GM19467 (cell line): ENCODE data around the gene GUCY1A2.
"Not testable (repeated sequence)": the region's sequence is repeated elsewhere in the genome, so short reads cannot be mapped to it uniquely, and the experiment has no call there.

Experiments used
- ATAC-seq: cut with Tn5 transposase; IDR thresholded peaks from one replicate; pipeline ENCODE4 v1.9.1; 2021; ENCODE audit warnings: mild to moderate bottlenecking, moderate library complexity; ENCODE audit not compliant: unreplicated experiment

The GUCY1A2 gene

DNA sequence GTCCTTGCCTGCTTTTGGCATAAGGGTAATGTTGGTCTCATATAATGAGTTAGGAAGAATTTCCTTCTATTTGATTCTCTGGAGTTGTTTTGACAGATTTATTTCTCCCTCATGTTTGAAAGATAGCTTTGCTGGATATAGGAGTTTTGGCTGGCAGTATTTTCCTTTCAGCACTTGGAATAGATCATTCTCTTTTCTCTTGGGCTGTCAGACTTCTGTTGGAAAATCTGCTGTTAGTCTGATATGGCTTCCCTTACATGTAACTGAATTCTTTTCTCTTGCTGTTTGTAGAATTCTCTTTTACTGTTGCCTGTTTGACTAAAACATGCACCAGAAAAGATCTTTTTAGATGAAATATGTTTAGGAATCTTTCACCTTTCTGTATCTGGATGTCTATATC is 165.5 kb downstream of the GUCY1A2 start:
- no peak for ATAC-seq

DNA sequence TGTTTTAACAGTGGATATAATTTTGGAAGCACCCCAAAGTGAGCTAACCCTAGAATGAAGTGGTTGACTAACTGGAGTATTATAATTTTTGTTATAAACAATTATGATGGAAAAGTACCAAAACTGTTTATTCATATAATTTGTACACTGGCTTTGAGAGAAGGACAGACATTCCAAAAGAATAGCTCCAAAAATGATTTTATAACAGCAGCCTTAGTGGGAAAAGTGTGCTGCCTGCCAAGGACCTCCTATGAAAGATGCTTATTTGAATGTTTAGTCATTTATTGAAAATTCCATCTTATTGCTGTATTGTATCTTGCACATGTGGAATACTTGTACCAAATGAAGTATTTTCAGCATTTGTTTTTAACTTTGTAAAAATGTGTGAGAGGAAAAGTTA is 169.8 kb downstream of the GUCY1A2 start:
- ATAC-seq: no peak

DNA sequence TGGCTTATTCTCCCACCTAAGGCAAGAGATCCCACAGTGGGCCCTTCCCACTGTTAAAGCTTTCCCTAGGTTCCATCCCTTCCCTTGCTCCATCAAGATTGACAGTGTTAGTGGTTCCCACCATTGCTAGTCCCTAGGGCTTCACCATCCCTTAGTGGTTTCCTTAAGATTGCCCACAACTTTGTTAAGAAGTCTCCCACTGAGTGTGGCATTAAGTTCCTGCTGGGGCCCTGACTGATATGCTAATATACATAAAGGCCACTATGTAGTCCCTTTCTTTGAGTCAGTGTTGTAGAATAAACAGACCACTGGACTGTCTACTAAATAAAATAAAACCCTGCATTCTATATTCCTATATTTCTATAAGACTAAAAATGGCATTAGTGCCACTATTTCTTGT is 176.1 kb downstream of the GUCY1A2 start:
- no peak for ATAC-seq

DNA sequence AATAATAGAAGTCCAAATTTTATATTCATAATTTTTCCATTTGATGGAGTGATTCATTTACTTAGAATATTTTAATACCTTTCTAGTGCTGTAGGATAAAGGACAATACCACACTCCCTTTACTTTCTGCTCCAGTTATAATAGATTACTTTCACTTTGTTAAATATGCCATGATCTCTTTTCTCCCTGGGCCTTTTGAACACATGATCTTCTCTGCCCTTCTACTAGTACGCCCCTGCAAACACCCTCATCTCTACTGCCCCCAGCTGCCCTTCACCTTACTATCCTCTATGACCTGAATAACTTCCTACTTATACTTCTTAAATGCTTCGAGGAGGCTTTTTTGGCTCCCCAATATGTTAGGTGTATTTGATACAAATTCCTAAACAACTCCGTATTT is 177.3 kb downstream of the GUCY1A2 start:
- no peak for ATAC-seq

DNA sequence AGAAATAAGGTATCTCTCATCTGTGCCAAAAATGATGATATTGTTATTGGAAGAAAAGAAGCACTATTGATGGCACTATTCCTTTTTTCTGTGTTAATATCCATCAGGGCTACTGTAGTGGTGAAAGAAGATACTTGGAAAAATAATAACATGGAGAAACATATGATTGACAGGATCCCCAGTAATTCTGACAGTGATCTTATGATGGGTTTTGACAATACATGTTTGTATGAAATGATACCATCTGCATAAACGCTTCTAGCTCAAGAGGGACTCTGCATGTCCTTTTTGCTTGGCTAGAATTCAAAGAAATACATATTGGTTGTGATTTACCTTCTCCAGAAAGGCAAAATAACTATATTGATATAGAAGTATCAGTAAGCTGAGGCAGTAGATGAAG is 178.1 kb downstream of the GUCY1A2 start:
- ATAC-seq: no peak

DNA sequence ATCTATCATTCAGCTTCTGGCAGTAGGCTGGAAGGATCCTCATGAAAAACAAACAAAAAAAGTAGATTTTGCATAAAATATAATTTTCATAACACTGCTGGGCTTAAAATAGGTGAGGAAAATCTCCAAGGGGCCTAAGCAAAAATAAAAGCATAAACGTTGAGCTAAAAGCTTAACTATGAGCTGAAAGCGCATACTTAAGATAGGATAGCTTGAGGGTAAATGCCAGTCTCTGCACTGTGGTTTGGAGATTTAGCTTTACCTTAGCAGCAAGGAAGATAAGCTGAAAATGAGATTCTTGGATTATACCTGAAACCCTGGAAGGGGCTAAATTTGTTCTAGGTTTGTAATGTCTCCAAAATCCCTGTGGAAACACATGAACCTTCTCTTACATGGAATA is 183.7 kb downstream of the GUCY1A2 start:
- ATAC-seq: no peak

DNA sequence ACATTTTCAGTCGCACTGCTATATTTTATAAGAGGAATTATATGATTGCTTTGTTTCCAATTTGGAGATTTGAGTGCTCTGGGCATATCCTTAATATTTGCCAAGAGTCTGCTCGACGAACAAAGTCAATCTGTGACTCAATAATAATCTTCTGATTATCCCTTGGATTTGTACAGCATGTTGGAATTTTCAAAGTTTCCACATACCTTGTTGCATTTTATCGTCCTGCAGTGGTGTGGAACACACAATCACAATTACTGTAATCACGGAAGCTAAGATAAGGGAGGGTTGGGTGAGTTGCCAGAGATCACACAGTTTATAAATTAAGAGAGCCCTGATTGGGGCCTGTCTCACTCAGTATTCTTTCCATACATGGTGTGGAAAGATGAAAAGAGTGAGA is 189.3 kb downstream of the GUCY1A2 start:
- no peak for ATAC-seq

DNA sequence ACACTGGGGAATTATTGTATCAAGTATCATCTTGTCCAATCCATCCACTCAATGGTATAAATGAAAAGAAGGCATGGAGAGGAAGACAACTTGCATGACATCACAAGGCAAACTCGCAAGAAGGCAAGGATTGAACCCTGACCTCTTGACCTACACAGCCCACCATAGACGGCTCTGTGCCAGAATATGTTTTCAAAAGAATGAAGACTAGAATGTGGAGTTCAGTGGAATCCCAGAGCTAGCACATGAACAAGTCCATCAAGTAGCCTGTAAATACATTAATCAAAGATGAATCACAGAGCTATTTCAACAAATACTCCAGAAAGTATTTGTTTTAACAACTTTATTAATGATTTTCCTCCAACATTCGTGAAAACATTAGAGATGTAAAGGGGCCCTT is 189.7 kb downstream of the GUCY1A2 start:
- no peak for ATAC-seq

DNA sequence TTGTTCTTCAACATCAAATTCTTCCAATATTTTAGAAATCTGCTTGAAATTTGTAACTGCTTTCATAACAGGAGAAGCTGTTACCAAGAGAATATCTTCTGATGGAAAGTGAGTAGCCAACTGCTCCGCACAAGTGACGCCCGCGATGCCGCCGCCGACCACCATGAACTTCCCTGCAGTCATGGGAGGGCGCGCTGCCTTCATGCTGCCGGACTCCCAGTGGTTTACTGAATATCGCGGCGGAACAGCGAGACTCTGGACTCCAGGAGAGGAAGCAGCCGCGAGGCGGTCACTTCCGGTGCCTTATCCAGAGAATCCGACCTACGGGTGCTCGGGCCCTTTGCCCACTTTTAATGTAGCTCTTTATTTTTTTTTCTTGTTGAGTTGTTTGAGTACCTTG is 190.6 kb downstream of the GUCY1A2 start:
- no peak for ATAC-seq

DNA sequence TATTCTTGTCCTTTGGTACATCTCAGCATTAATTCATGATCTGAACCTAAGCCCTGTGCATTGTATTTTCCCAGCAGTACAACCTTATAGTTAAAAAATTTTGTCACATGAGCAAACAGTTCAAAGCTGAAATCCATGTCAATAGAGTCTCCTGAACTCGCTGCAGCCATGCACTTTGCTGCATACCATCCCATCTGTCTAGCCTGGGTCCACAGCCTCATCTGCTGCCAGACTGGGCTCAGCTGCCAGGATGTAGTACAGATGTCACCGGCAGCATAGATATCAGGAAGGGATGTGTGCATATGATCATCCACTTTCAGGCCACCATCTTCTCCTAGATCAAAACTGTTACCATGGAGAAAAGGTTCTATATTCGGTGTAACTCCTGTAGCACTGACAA is 191.7 kb downstream of the GUCY1A2 start:
- ATAC-seq: not testable (repeated sequence)

DNA sequence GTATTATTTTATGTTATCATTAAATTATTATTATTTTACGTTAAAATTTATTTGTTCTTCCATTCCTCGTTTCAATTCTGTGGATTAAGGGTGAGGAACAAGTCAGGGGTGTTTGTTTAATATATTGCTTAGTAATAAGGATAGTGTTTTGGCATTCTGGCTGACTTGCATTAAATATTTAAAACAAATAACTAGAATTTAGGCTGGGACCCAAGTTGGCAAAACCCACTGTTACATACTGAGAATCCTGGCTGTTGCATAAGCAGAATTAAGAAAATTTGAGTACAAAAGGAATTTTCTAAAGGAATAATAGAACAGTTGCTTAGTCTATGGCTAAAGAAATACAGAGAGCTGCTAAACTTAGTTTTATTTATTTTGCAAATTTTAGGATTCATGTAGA is 196.4 kb downstream of the GUCY1A2 start:
- ATAC-seq: no peak

DNA sequence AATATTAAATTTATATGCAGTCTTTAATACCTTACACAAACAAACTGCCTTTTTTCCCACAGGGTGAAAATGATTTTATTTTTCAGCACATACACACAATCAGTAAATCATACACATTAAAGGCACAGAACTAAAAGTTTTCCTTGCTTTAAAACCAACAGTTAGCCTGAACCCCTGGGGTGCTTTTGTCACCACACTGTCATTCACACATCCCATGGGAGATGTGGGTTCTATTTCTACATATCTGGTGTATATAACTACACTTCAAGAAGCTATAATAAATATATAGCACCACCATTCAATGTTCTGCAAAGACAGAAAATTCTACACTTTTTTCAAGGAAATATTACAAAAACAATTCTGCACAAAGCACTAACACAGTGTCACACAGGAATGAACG is 197.0 kb downstream of the GUCY1A2 start:
- ATAC-seq: no peak

DNA sequence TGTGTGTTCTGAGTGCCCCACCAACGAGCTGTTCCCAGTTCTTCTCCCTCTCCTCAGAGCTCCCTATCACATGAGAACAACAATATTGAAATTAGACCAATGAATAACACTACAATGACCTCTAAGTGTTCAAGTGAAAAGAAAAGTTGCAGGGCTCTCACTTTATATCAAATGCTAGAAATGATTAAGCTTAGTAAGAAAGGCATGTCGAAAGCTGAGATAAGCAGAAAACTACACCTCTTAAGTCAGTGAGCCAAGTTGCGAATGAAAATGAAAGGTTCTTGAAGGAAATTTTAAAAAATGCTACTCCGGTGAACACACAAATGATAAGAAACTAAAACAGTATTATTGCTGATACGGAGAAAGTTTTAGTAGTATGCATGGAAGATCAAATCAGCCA is 199.8 kb downstream of the GUCY1A2 start:
- ATAC-seq: no peak

DNA sequence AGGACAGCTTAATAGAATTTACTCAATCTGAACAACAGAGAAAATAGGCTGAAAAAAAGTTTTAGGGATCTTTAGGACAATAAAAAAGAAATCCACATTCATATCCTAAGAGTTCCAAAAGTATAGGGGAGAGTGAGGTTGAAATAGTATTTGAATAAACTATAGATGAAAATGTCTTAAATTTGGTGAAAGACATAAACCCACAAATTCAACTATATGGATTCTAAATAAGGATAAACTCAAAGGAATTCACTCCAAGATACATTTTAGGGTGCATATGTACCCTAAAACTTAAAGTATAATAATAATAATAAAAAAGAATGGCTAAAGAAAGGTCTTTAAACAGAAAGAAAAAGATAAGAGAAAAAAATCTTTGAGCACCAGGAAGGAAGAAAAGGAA is 203.1 kb downstream of the GUCY1A2 start:
- no peak for ATAC-seq

DNA sequence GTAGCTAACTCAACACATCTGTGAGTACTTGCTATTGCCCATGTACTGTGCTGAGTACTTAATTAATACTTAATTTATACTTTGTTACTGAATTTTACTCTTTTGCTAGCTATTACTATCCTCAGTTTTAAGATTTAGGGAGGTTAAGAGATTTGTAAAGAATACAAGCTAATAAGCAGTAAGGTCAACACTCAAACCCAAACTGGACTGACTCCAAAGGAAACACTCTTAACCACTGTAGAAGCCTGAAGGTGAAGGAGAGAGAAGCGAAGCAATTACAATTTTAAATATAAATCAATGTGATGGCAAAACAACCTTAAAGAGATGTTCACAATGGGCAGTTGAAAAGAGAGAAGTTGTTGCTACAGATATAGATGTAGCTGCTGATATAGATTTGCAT is 204.5 kb downstream of the GUCY1A2 start:
- no peak for ATAC-seq

DNA sequence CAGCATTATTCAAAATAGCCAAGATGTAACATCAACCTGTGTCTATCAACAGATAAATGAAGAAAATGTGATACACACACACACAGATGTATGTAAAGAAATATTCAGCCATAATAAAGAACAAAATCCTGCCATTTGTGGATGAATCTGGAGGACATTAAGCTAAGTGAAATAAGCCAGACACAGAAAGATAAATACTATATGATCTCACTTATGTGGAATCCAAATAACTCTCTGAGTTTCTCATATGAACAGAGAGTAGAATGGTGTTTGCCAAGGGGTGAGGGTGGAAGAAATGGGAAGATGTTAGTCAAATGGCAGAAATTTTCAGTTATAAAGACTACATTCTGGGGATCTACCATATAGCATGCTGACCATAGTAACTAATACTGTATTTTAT is 224.2 kb downstream of the GUCY1A2 start:
- ATAC-seq: no peak

DNA sequence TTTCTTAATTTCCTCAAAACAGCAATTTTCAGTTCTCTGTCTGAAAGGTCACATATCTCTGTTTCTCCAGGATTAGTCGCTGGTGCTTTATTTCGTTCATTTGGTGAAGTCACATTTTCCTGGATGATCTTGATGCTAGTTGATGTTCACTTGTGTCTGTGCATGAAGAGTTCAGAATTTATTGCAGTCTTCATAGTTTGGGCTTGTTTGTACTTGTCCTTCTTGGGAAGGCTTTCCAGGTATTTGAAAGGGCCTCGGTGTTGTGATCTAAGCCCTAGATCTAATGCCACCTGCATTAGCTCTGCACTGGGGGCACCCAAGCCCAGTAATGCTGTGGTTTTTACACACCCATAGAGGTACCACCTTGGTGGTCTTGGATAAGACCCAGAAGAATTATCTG is 228.9 kb downstream of the GUCY1A2 start:
- ATAC-seq: no peak

DNA sequence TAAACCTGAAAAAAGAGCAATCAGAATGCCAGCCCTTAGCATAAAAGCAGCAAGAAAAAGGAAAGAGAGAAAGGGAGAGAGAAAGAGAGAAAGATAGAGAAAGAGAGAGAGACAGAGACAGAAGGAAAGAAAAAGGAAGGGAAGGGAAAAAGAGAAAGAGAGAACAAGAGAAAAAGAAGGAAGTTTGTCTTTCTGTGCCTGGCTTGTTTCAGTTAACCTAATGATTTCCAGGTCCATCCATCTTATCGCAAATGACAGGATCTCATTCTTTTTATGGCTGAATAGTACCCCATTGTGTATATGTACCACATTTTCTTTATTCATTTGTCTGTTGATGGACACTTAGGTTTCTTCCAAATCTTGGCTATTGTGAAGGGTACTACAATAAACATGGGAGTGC is 230.8 kb downstream of the GUCY1A2 start:
- ATAC-seq: no peak

DNA sequence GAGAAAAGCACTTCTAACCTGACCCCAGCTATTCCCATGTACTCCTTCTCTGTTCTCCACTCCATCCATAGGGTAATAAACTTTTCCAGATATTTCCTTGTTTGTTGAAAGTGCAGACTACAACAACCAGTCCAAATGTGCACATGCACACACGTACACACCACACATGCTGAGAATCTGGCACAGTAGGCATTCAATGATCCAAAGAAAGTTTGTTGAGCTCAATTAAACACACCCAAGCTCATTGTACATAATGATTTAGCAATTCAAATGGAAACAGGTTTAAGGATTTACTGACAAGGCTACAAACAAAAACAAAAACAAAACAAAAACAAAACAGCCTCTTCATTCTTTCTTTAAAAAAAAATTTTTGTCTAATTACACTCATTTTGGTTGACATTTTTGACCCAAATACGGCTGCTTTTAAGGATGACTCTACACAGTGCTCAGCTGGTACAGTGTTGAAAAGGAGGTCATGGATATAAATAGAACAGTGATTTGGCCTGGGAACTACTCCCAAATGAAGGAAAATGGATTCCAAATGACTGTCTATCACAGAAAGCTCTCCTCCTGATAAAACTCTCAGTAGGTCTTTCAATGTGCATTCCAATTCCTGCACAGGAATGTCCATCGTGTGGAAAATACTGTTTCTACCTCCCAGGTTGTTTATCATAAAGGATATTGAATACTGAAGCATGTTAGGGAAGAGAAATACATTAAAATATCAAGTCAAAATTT is 232.2 kb downstream of the GUCY1A2 start:
- no peak for ATAC-seq

DNA sequence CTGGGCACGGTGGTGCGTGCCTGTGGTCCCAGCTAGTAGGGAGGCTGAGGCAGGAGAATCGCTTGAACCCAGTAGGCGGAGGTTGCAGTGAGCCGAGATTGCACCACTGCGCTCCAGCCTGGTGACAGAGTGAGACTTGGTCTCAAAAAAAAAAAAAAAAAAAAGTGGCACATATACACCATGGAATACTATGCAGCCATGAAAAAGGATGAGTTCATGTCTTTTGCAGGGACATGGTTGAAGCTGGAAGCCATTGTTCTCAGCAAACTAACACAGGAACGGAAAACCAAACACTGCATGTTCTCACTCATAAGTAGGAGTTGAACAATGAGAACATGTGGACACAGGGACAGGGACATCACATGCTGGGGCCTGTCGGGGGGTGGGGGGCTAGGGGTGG is 241.0 kb downstream of the GUCY1A2 start:
- ATAC-seq: not testable (repeated sequence)

DNA sequence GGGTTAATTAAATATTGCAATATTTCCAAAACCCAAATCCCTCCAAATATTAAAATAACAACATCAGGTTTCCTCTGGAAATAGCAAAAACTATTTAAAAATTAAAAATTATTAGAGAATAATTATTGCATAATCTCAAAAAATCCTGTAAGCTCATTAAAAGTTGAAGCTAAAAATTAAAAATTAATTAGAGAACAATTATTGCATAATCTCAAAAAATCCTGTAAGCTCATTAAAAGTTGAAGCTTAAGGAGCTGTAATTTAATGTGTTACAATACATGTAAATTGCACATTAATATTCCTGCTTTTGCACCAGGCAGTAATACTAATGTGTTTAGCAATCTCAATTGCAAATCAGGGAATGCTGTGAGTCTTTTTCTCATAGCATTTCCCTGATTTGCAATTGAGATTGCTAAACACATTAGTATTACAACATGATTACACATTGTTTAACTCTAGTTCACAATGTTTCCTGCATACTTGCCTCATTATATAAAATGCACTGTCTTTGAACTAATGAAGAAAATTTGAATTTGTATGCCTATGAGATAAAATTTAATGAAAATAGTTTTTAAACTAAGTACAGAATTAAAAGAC is 247.7 kb downstream of the GUCY1A2 start:
- ATAC-seq: no peak

DNA sequence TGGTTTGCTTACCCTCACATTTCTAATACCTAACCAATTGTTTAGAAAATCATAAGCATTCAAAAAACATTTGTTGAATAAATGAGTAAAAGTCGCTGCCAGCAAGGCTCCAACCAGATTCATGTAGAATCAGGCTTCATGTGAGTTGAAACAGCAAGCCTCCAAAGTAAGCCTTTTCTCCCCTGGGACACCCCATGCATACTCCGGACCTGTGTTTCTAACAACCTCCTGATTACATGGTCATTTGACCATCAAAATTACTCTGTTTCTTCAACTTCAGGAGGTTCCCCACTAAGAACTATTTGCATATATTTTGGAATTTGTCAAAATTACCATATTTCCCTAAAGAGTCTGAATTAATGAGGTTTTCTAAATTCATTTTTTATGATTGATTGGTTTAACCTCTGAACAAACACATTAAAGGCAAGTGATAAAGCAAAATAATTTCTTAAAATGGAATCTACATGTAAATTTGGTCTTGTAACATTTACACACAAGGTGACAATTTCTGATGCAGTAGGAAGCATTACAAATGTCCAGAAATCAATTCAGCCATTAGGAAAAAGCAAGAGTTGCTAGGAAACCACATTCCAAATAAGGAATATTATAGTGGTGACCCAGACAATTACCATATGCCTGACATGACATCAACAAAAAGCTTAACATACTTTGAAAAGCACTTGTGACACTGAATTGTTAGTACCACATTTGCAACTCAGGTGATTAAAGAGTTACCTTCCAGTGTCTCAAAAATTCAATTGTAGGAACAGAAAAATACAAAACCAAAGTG is 252.6 kb downstream of the GUCY1A2 start:
- ATAC-seq: no peak
